HG02678 (cell line): Measurements from ENCODE around the gene ACVR1B.

Source experiments
- ATAC-seq: cut with Tn5 transposase; IDR thresholded peaks from one replicate; pipeline ENCODE4 v1.9.1; 2021; ENCODE audit warnings: mild to moderate bottlenecking, moderate library complexity; ENCODE audit not compliant: unreplicated experiment

Gene ACVR1B

DNA sequence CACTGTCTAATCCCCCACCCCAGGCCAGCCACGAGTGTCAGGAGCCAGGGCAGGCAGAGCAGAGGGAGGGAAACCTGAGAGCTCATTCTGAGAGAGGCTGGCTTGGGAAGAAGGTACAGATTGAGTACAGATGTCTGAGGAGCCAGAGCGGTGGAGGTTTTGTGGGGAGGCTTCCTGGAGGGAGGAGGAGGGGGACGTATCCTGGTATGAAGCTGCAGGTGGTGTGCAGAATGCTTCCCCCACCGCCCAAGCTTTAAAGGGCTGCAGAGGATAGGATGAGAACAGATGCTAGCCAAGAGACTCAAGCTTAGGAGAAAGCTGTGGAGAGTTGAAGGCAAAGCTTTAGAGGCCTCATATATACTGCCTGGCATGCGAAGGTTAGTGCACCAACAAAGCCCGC is 52.1 kb downstream of the ACVR1B start:
- no peak for ATAC-seq

DNA sequence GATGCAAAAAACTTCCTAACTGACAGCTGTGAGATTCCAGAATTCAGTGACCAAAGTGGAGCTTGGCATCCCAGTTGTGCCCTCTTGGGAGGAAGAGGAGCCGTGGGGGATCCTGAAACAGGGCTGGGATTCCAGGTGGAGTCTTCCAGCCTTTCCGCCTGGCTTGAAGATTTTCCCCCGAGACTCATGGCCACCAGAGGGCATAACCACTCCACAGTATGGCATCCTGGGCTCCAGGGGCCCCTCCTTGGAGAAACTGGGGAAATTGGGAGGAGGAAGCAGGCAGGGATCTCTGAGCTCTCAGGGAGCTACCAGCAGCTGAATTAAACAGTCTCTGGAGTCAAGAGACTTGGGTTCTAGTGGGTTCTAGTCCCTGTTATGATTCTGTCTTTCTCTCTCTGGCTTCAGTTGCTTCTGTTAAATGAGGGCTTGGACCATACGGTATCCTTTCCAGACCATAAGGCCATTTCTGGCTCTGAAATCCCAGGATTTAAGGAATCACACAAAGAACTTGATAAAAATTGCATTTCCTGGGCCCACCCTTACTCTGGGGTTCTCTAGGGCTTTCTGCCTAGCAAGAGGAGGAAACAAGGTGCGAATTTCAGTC is 52.6 kb downstream of the ACVR1B start:
- ATAC-seq = no peak

DNA sequence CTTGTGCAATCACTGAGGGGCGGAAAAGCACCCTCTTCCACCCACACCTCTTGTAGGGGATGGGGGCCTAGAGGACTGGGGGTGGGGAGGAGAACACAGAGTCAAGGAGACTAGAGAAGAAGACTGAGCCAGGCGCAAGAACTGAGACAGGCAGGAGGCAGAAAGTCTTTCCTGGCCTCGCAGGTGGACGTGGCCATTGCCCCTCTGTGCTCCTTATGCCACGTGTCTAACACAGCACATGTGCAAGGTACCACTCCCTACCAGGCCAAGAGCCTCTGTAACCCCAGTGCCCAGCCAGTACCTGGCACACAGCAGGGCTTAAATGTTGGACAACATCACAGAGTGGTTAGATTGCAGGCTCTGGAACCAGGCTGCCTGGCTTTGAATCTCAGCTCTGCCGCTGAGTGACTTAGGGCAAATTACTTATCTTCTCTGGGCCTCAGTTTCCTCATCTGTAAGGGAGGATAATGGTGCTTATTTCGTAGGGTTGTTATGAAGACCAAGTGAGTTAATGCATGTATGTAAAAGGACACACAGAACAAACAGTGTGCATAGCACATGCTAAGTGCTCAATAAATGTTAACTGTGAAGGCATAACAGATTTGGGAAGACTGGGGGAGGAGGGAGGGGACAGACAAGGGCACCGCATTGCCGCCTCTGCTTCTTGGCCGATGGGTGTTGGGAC is 53.9 kb downstream of the ACVR1B start:
- no peak for ATAC-seq

DNA sequence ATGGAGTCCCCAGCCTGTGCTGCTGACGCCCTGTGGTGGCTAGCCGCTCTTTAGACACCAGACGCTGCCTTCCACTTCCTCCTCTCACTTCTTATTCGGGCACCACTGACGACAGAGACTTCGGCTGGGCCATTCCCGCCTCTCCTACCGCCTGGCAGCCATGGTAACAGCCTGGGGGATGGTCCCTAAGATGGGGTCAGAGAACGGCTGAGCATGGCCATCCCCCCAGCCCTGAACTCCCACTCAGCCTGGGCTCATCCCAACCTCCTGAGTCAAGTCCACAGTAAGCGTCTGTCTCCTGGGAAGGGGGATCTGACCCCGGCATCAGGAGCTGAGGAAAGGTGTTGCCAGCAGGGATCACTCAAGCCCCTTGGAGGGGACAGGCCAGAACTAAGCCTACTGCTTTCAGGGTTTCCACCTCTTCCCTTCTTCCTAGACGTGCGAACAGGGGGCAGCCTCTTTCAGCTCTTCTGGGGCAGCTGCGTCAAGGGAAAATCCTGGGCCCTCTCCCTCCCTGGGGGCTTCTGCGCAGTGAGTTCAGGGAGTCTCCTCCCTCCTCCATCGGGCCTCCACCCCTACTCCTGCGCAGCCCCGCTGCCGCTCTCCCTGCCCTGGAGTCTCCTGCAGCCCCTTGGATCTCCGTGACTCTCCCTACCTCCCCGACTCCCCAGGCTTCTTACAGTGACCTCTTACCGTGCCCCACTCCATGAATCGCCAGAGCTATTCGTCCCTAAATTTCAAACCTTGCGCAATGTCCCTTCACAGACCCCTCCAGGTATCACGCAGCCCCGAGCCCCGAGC is 54.6 kb downstream of the ACVR1B start:
- ATAC-seq = peak; percentile 74

DNA sequence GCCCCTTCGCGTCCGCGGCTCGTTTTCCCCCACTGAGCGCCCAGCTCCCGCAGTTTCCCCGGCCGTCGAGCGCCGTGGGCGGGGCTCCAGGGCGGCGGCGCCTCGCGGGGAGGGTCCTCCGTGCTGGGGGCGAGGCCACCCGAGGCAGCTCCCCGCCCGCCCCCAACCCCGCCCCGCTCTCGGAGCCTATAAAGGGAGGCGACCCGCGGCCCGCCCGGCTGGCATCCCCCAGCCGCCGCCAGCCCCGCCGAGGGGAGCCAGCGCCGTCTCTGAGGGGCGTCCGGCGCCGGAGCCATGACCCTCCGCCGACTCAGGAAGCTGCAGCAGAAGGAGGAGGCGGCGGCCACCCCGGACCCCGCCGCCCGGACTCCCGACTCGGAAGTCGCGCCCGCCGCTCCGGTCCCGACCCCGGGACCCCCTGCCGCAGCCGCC is 55.2 kb downstream of the ACVR1B start, which contains the start of gene TAMALIN:
TSS of gene TAMALIN (plus strand) at position 221 of the 432 bp plus-strand sequence. CDS start at position 295, 74 bp downstream.
- ATAC-seq = no peak

DNA sequence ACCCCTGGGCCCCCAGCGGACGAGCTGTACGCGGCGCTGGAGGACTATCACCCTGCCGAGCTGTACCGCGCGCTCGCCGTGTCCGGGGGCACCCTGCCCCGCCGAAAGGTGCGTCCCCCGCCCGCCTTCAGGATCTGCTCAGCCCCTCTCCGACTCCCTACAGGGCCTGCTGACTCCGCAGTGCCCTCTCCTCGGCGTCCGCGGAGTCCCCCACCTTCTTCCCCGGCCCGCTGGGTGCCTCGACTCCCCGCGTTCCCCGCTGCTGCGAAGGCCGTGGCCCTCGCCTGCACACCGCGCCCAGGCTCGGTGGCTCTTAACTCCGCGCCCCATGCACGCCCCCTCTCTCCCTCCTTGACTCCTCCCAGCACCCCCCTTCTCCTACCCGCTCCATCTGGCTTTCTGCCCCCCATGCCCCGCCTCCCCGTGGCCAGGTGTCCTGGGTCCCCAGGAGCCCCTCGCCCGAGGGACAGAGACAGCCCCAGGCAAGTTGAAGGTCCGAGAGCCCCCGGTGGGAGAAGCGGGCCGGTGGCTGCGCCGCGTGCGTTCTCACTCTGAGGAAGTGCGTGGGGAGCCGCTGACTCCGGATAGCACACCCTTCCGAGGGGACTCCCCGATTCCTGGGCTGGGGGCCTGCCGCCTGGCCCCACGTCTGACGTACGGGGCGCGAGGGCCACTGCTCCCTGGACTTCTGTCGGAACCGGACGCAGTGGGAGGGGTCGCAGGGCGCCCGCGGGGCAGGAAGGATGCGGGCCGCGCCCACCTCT is 55.8 kb downstream of the ACVR1B start:
- ATAC-seq = no peak

DNA sequence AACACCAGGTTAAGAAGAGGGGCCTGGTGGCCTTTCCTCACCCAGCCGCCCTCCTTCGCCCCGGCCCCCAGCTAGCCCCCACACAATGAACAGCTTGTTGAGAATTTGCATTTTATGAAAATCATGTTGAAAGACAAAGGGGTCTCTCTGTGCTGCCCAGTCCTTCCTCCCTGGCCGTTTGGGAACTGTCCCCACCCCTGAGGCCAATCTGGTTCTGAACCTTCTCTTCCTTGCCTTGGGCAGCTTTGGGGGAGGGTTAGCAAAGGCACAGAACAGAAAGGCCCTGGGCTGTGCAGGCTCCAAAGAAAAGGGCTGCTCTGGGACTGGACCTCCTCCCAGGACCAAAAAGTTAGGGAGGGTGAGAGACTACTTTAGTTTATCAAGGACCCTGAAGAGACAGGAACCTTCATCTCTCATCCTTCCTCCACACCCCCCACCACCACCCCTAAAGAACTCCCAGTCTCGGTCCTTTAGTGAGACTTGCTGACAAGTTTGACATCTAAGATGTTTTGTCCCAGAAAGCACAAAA is 56.5 kb downstream of the ACVR1B start:
- ATAC-seq = no peak

DNA sequence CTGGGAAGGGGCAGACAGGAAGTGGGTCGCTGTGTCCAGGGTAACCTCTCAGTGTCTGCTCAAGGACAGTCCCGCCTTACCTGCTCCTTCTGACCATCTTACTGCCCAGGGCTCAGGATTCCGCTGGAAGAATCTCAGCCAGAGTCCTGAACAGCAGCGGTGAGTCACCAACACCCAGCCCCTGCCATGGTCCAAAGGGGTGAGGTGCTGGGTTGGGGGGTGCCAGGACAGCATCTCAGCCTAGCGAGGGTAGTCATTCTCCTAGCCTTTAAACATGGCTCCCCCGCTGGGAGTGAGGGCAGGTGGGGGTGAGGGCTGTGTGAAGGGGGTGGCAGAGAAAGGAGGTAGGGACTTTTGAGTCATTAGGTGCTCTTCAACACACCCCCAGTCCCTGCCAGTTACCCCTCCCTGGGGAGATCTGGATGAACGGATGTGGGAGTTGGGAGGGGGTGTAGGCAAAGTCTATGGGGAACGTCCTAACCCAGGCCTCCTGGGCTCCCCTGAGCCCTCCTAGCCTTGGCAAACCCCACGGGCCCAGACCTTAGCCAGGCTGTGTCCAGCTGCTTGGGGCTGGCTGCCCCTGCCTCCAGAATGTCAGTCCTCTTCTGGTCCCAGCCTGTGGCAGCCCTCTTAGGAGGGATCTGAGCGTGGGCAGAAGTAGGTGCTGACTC is 57.7 kb downstream of the ACVR1B start:
- ATAC-seq = no peak

DNA sequence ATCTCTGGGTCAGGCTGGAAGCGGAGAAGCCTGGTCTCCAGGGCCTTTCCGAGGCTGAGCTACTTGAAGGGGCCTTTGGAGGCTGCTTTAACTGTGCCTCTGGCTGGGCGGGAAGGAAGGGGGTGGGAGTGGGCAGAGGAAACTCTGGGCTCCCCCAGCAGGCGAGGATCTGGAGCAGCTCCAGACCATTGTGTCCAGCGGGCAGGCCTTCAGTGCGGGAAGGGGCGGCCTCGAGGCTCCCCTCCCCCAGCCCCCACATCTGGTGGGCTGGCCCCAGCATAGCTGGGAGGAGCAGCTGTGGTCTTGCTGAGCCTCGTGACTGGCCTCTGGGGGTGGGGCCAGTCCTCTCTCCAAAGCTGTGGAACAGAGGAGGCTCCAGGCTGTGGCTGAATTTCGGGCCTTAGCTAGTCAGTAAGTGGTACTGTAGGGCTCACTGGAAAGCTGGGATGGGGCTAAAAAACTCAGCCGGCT is 58.7 kb downstream of the ACVR1B start:
- ATAC-seq = no peak

DNA sequence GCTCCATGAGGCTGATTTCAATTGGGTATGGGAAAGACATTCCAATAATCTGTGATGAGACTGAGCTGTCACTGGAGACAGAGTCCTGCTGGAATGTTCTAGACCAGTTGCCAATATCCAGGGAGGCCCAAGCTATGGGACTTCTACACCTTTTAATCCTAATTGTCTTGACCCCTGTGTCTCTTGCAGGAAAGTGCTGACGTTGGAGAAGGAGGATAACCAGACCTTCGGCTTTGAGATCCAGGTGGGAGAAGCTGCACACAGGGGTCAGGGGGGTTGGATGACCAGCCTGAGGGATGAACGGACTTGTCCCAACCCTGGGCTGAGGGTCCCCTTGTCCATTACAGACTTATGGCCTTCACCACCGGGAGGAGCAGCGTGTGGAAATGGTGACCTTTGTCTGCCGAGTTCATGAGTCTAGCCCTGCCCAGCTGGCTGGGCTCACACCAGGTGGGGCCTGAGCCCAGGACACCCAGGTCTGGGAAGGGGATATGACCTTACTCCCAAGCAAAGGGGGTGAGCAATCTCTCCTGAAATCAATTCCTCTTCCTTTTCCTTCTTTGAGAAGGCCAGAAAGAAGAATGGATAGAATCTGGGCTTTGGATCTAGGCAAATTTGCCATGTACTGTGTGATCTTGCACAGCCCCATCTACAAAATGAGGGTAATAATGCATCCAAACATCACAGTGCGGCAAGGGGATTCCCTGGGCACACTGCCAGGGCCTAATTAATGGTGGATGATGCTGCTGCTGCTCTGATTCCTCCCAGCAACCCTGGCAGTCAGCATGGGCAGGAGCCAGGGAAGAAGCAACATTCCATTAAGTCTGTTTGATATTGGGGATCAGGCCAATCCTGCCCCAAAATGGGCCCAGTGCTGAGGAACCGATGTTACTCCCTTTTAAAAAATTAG is 59.4 kb downstream of the ACVR1B start:
- no peak for ATAC-seq

DNA sequence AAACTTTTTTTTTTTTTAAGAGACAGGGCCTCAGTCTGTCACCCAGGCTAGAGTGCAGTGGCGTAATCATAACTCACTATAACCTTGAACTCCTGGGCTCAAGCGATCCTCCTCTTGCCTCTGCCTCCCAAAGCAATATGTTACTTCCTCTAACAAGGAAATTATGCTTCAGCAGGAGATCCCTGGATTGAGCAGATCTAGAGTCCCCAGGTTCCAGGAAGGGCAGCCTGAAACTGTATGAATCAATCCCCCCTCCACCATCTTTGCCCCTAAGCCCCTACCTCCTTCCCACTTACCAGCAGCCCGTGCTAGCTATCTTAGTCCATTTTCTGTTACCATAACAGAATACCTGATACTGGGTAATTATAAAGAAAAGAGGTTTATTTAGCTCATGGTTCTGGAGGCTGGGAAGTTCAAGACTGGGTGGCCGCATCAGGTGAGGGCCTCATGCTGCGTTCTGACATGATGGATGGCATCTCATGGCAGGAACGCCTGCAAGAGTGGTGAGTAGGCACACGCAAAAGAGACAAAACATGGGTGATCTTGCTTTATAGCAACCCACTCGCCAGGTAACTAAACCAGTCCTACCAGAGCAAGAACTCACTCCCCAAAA is 60.2 kb downstream of the ACVR1B start:
- no peak for ATAC-seq

DNA sequence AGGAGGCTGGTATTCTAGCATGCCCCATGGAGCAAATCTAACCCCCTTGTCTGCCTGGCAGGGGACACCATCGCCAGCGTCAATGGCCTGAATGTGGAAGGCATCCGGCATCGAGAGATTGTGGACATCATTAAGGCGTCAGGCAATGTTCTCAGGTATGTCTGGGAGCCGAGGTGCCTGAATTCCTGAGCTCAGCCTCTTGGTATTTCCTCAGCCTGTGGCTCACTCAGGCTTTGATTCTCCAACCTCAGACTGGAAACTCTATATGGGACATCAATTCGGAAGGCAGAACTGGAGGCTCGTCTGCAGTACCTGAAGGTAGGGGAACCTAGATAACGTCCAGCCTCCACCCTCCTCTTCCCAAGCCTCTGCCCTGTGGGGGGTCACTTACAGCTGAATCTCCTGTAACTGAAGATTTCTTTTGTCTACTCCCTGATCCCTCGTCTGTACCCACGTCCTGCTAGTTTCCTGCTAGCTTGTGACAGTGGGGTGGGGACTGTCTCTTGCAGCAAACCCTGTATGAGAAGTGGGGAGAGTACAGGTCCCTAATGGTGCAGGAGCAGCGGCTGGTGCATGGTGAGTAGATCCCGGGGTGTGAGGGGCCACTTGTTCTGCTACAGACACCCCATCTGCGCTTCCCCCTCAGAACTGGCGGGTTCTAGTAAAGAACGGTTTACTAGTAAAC is 62.3 kb downstream of the ACVR1B start:
- no peak for ATAC-seq

DNA sequence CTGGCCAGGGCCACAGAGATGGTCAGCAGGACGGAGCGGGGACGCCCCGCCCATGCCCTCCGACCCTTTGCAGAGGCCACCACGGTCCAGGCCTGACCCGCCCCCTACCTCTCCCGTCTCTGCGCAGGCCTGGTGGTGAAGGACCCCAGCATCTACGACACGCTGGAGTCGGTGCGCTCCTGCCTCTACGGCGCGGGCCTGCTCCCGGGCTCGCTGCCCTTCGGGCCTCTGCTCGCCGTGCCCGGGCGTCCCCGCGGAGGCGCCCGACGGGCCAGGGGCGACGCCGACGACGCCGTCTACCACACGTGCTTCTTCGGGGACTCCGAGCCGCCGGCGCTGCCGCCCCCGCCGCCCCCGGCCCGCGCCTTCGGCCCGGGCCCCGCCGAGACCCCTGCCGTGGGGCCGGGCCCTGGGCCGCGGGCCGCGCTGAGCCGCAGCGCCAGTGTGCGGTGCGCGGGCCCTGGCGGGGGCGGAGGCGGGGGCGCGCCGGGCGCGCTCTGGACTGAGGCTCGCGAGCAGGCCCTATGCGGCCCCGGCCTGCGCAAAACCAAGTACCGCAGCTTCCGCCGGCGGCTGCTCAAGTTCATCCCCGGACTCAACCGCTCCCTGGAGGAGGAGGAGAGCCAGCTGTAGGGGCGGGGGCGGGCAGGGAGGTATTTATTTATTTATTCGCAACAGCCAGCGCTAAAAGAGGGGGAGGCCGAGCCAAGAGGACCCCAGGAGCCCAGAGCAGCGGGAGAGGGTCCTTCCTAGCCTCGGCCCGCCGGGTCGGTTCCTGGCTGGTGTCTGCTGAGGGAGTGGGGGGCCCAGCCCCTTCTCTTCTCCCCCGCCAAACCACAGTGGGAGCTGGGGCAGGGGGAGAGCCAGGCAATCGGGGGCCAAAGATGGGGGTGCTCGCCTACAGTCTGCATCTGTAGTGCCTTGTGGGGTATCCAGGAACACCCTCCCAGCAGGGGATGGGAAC is 63.4 kb downstream of the ACVR1B start:
- no peak for ATAC-seq

DNA sequence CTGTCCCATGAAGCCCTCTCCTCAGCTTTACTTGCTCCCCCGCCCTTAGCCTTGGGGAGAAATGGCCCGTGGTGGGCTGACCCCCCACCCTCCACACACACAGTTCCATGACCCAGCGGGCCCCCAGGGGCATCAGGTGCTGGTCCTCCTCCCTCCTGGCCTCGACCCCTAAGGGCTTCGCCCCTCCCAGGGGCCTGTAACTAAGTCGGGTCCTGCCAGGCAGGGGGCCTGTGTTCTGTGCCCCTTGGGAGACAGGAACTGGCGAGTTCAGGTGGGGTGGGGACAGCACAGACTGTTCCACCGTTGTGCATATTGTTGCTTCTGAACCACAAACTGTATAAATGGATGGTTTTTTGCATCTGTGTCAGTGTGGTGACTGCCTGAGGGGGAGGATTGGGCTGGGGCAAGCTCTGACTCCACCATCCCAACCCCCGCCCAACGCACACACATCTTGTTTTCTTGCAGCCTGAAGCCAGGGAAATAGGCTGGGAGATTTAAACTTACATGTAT is 64.1 kb downstream of the ACVR1B start:
- no peak for ATAC-seq

DNA sequence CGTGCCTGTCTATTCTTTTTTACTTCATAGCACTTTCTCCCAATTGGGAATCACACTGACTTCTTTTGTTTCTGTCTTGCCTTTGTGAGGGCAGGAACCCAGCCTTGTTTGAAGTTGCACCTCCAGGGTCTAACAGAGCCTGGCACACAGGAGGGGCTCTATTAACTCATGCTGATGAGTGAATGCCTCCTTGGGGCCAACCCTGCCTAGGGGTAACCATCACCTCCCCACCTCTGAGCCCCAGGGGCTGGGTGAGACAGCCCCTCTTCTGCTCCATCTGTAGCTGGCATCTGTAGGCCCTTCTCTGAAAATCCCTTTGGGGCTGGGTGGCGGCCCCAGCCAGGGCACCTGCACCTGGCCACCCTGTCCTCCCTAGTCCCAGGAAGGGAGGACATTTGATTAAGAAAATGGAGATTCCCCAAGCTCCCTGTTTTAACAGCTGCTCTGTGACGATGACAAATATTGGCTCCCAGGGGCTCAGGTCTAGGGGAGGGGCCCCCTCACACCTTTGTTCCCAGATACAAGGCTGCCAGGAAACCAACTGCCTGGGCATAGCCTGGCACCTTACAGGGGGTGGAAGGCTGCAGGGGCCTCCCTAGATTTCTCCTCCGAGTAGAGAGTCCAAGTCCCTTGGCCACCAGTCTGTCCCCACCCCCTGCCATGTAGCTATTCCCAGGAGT is 67.1 kb downstream of the ACVR1B start:
- no peak for ATAC-seq

DNA sequence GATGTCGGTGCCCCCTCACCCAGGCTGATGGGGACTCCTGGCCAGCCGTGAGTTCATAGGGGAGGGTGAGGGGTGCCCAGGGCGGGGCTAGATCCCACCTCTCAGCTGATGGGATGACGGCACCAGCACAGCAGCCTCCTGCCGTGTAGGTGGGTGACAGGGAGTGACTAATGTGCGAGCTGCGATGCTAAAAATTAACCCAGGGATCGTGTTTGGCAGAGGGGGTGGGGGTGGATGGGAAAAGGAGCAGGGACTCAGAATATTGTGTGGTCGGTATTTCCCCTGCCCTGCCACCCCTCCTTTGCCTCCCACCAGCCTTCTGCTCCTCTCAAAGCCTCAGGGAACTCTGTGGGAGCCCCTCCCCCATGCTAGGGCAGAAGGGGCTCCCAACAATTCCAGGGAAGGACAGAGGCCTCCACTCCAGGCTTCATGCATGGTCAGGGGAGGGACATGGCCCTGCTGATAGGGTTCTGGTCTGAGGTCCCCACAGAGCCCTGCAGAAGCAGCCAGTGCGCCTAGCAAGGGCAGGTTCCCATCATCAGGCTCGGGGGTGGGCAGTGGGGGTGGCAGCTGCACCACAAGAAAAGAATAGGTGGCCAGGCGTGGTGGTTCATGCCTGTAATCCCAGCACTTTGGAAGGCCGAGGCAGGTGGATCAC is 67.7 kb downstream of the ACVR1B start:
- no peak for ATAC-seq
